Measurements from ENCODE around the gene CEP104. TPM values are rescaled to one million over a fixed set of nuclear protein-coding genes. Genes with fewer than 3 reads are reported as not detected.

Gene CEP104
- polyA plus RNA-seq, 3 donors = 8.3 to 25.1 (median 13.0) TPM

DNA sequence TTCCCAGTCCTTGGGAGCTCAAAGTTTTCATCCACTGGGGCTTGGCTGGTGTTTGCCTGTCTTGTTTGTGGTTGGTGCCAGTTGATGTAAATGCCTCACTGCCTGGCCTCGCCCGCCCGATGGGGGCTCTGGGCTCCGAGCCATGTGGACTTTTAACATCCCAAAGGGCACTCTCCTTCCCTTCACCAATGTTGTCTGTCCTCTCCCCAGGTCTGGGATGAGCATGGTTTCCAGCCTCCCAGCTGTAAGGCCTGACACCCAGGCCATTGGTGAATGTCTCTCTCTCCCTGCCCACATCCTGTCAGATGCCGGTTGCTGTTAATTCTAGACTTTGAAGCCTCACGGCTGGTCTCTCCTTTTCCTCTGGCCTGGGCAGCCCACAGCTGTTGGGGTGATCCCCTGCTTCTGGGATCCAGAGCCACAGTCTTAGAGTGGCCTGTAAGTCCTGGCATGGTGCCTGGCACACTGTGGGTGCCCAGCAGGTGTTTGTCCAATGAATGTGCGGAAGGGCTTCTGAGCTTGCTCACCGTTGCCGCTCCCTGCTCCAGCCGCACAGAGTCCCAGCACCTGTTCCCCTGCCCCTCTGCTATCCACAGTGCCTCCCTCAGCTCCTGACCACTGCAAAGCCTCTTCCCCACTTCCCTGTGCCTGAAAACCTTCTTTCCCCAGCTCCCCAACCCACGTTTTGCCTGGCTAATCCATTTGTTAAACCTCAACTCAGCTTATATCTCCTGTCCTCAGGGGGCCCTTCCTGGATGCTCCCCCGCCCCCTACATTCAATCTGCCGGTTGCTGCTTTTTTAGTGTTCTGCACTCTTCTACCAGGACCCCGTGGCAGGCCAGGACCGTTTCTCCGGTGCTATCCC is 46.4 kb upstream of the CEP104 start:
- H3K27ac ChIP-seq (ENCODE audit: low read depth in 1 of 2, low read length in 2 of 2) = no peak overlapping the region
- H3K4me1 ChIP-seq (ENCODE audit: control insufficient read depth in 1 of 2, insufficient read depth in 2 of 2, low read length in 2 of 2) = peaks cover 21 to 35% of the 10 kb centered on the region in 2 donors
- 69% methylated on average over 9 of the region's 16 CpGs for WGBS (ENCODE audit: insufficient coverage)
- Mint-ChIP-seq H3K9me3 (peaks cover 1 to 3% (median 2%) of the 10 kb centered on the region in 7 donors), H3K36me3 (peaks cover 5% of the 10 kb centered on the region in 2 donors), H3K4me1 (peaks cover 39% of the 10 kb centered on the region), H3K27me3 (ENCODE audit: low read depth in 3 of 3) (peaks cover 5 to 7% (median 6%) of the 10 kb centered on the region in 3 donors), H3K4me3 (no peak overlapping the region), H3K27ac (peak overlapping the region in 1 of 7 donors; percentile 4)
- H3K4me2 ChIP-seq (replicated peaks; ENCODE audit: extremely low read depth, low read length, poor library complexity, severe bottlenecking) = no peak overlapping the region
- H3K36me3 ChIP-seq (replicated peaks in 1 of 2; ENCODE audit: control insufficient read depth in 1 of 2, insufficient read depth in 2 of 2, low read length in 2 of 2) = no peaks in the 10 kb centered on the region
- H3K9me3 ChIP-seq (replicated peaks in 1 of 2; ENCODE audit: control insufficient read depth in 1 of 2, insufficient read depth in 1 of 2, low read length in 2 of 2) = peaks cover under 1% of the 10 kb centered on the region in 2 donors
- peaks cover 16% of the 10 kb centered on the region for H3K79me2 ChIP-seq (ENCODE audit: insufficient read depth, low read length)
- no peak overlapping the region for H3K4me3 ChIP-seq (replicated peaks in 1 of 3; ENCODE audit: low read depth in 2 of 3, low read length in 3 of 3)
- no peak for DNase-seq
- no peak overlapping the region for H3K9ac ChIP-seq (ENCODE audit: insufficient read depth, low read length, poor library complexity, severe bottlenecking)
- no peak overlapping the region for H2AFZ ChIP-seq (ENCODE audit: insufficient read depth, low read depth, low read length, poor library complexity, severe bottlenecking)
- TF ChIP-seq, protein P1, sequence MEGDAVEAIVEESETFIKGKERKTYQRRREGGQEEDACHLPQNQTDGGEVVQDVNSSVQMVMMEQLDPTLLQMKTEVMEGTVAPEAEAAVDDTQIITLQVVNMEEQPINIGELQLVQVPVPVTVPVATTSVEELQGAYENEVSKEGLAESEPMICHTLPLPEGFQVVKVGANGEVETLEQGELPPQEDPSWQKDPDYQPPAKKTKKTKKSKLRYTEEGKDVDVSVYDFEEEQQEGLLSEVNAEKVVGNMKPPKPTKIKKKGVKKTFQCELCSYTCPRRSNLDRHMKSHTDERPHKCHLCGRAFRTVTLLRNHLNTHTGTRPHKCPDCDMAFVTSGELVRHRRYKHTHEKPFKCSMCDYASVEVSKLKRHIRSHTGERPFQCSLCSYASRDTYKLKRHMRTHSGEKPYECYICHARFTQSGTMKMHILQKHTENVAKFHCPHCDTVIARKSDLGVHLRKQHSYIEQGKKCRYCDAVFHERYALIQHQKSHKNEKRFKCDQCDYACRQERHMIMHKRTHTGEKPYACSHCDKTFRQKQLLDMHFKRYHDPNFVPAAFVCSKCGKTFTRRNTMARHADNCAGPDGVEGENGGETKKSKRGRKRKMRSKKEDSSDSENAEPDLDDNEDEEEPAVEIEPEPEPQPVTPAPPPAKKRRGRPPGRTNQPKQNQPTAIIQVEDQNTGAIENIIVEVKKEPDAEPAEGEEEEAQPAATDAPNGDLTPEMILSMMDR (IDR thresholded peaks at IDR 0.05) = no peak
- peaks cover 6% of the 10 kb centered on the region for H4K20me1 ChIP-seq (ENCODE audit: insufficient read depth, low read length)
- intact Hi-C loops (cut with micrococcal nuclease) = loop anchor here (5.0 to 10.0 kb wide), 3 partner anchors 129 to 279 kb away; partner anchors contain the start of genes SMIM1 (in 2 of the 2) and TPRG1L (in 1 of the 2)
- no peaks in the 10 kb centered on the region for H3K27me3 ChIP-seq (ENCODE audit: control insufficient read depth in 2 of 2, insufficient read depth in 2 of 2, low read length in 2 of 2)

DNA sequence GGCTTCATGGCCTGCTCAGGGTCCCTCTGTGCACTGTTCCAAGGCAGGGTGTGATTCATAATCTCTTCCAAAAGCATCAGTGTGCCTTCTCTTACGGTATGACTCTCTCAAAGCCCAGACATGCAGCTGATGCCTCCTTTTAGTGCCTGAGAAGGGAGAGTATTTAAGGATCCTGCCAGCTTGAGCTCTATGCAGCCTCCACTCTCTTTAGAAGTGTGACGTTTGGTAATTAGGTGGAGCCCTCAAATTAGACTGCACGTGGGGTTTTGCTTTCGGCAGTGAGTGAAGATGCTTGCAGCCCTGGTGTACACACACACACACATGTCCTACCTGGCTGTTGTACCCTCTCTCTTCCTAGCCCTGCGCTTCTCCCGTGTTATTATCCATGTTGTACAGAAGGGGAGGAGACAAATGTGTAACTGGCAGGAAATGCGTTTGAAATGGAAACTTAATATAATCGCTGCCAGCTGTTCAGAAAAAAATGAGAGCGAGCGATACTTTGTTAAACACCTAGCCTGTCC is 45.6 kb upstream of the CEP104 start:
- intact Hi-C loops (cut with micrococcal nuclease) = loop anchor here (5.0 to 10.0 kb wide), 3 partner anchors 128 to 278 kb away; partner anchors contain the start of genes SMIM1 (in 2 of the 2) and TPRG1L (in 1 of the 2)
- peaks cover 21 to 35% of the 10 kb centered on the region in 2 donors for H3K4me1 ChIP-seq (ENCODE audit: control insufficient read depth in 1 of 2, insufficient read depth in 2 of 2, low read length in 2 of 2)
- Mint-ChIP-seq H3K4me1 (peaks cover 43% of the 10 kb centered on the region), H3K27me3 (ENCODE audit: low read depth in 3 of 3) (peaks cover 0 to 7% (median 1%) of the 10 kb centered on the region in 3 donors), H3K27ac (no peak overlapping the region), H3K9me3 (peaks cover 7 to 10% (median 9%) of the 10 kb centered on the region in 7 donors), H3K36me3 (peaks cover 11 to 12% of the 10 kb centered on the region in 2 donors), H3K4me3 (no peak overlapping the region)
- peaks cover 23% of the 10 kb centered on the region for H3K79me2 ChIP-seq (ENCODE audit: insufficient read depth, low read length)
- WGBS (ENCODE audit: insufficient coverage) = 94% methylated on average over 2 of the region's 10 CpGs
- no peak overlapping the region for H3K9ac ChIP-seq (ENCODE audit: insufficient read depth, low read length, poor library complexity, severe bottlenecking)
- TF ChIP-seq, protein P1 (IDR thresholded peaks at IDR 0.05) = no peak
- no peak overlapping the region for H2AFZ ChIP-seq (ENCODE audit: insufficient read depth, low read depth, low read length, poor library complexity, severe bottlenecking)
- peaks cover 5 to 8% of the 10 kb centered on the region in 2 donors for H3K9me3 ChIP-seq (replicated peaks in 1 of 2; ENCODE audit: control insufficient read depth in 1 of 2, insufficient read depth in 1 of 2, low read length in 2 of 2)
- H3K27me3 ChIP-seq (ENCODE audit: control insufficient read depth in 2 of 2, insufficient read depth in 2 of 2, low read length in 2 of 2) = no peaks in the 10 kb centered on the region
- no peaks in the 10 kb centered on the region for H3K36me3 ChIP-seq (replicated peaks in 1 of 2; ENCODE audit: control insufficient read depth in 1 of 2, insufficient read depth in 2 of 2, low read length in 2 of 2)
- no peak overlapping the region for H3K4me3 ChIP-seq (replicated peaks in 1 of 3; ENCODE audit: low read depth in 2 of 3, low read length in 3 of 3)
- H4K20me1 ChIP-seq (ENCODE audit: insufficient read depth, low read length) = peaks cover 9% of the 10 kb centered on the region
- DNase-seq = no peak
- H3K4me2 ChIP-seq (replicated peaks; ENCODE audit: extremely low read depth, low read length, poor library complexity, severe bottlenecking) = no peak overlapping the region
- no peak overlapping the region for H3K27ac ChIP-seq (ENCODE audit: low read depth in 1 of 2, low read length in 2 of 2)
